Stimulated activated CD4-positive, alpha-beta T cell treated with anti-CD3 and anti-CD28 coated beads, TNF-alpha, amount 100 ng/mL, for 4 hours (primary cell): Measurements from ENCODE around the gene GATAD2B.
A peak's percentile ranks its signal among the peaks of the same experiment; 100 is the strongest.

Experiments
- DNase-seq, 3 experiments: peaks; one replicate each; pipeline ENCODE4 v3.0.0-alpha.2; 2020; ENCODE audit warnings: low read depth in 3 of 3

GATAD2B gene

GRCh38 chr1:153951801-153952200 lies 29.0 kb upstream of the GATAD2B start:
- DNase-seq: no peak

DNA sequence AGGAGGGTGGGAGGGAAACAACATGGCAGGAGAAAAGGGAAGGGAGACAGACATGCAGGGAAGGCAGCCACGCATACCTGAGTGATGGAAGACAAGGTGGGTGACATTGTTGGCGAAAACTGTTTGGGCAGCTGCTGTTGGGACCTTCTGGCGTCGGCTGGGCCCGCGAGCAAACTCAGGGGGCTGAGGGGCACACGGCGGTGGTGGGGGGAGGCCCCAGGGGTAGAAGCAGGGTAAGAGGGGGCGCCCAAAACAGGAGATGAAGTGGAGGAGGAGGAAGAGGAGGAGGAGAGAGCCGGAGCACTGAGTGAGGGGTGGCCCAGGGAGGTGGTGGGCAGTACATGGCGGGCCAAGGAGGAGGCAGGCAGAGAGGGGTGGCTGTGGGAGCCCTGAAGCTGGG lies 28.4 kb upstream of the GATAD2B start:
- no peak for DNase-seq

DNA sequence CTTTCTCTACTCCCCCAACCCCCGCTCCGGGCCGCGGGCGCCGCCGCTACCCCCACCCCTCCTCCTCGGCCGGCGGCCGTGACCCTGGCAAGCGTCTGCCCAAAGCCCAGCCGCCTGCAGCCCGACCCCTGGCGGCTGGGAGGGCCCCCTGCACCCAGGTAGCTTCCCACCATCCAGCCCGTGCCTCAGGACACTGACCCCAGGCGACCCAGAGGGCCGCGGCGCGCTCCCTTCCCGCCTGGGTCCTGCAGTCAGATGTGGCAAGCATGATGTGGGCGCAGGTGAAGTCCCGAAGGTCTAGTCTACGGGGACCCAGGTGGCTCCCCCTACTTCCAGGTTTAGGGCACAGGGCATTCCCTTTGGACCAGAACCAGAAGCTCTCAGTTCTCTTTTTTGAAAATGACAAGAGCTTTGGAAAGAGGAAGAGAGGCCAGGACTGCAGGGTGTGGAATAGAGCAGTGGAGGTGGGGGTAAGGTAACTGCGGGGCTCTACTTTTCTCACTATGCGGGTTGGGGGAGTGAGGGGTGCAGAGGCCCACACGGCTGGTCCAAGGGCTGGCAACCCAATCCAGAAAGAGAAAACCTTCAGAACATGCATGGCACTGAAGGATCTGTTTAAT lies 24.0 kb upstream of the GATAD2B start, which contains the start of gene DENND4B:
Gene DENND4B, minus strand, starts transcription at position 97 of the 620 bp plus-strand sequence. CDS start 2,344 bp downstream, outside the sequence.
- DNase-seq: peak; percentile 59 to 62 (median 62)

GRCh38 chr1:153945795-153946621 lies 23.2 kb upstream of the GATAD2B start:
- peak; percentile 37 to 48 (median 47) for DNase-seq

DNA sequence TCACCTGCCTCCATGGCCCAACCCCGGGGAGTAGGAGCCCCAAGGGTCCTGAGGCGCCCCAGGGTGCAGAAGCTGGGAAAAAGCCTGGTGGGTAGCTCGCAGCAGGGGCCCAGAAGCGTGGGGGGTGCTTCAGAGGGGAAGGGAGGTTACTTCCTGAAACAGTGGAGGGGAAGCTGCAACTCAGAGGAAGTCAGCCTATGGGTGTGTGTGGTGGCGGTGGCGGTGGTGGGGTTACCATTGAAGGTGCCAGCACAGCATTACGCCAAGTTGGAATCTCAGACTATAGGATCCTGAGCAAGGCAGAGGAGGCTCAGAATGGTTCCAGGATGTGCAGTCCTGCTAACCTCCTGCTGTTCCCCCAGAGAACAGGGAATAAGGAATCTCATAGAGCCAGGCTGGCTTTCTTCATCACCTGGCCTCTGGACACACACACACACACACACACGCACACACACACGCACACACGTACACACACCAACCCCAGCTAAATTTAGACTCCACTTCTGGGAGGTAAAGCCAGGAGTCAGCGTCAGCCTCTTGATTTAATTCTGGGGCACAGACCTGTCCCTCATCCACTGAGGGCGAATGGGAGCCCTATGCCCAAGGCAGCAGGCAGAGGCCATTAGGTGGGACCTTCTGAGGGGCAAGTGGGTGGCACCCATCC lies 22.5 kb upstream of the GATAD2B start:
- peak; percentile 43 to 55 (median 51) for DNase-seq

DNA sequence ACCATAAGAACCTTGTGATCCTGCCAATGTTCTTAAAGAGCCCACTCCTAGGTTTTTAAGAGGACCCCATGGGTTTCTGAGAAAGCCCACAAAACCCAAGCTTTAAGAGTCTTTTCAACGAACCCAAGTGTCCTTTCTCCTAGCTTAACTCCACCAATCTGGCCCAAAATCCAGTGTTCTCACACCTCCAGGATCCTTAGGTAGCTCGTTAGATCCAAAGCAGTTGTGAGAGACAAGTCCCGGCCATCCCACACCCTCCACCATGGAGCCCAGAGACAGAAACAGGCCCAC lies 22.0 kb upstream of the GATAD2B start:
- no peak for DNase-seq

GRCh38 chr1:153944005-153944826 lies 21.4 kb upstream of the GATAD2B start:
- no peak for DNase-seq

- no peak for DNase-seq
These were observed 20.2 kb upstream of the GATAD2B start for GRCh38 chr1:153942766-153943549.

- no peak for DNase-seq
These were observed 19.3 kb upstream of the GATAD2B start for GRCh38 chr1:153941826-153942725.

DNA sequence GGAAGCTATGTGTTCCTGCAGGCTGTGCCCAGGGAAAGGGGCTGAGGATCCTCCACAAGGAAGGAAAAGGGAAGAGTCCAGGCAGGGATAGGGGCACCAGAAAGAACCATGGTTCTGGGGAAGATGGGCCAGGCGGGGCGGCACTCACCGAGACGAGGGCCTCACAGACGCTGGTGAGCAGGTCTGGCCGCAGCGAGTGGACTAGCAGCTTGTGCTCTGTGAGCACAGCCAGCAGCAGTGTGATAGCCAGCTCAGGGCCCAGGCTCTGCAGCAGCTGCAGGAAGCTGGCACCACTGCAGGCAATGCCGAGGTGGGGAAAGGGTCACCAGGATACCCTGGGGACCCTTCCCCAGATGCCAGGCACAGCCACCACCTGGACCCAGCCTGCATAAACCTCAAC lies 18.0 kb upstream of the GATAD2B start:
- no peak for DNase-seq

GRCh38 chr1:153939476-153939875 lies 16.7 kb upstream of the GATAD2B start:
- no peak for DNase-seq

GRCh38 chr1:153938996-153939395 lies 16.2 kb upstream of the GATAD2B start:
- DNase-seq: no peak

DNA sequence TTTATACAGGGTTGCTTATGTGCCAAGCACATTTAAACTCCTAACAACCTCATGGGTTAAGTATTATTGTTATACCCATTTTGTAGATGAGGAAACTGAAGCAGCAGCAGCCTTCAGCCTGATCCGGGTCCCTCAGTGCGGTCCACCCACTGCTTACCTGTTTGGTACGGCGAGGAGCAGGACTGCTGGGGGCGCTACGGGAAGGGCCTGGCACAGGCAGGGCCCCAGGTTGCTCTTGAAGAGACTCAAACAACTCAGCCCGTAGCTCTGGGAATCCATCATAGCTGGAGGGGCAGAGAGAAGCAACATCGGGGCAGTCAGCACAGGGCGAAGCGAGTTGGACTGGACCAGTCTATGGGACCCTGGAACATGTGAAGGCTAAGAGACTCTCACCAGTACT lies 14.6 kb upstream of the GATAD2B start:
- DNase-seq: no peak

GRCh38 chr1:153936011-153936802 lies 13.4 kb upstream of the GATAD2B start:
- no peak for DNase-seq

DNA sequence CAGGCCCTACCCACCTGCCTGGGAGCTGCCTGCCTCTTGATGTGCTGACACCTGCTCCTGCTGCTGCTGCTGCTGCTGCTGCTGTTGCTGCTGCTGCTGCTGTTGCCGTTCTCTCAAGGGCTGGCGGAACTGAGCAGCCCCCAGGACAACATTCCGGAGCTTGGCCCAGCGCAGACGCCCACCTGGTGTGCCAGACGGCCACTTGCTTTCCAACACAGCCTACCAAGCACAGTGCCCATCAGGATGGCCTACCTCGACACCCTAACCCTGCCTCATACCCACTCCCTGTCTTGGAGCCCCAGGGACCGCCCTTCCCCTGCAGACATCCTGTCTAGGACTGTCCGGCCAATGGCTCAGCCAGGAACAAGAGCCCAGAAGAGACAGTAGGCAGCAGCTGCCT lies 12.0 kb upstream of the GATAD2B start:
- no peak for DNase-seq

DNA sequence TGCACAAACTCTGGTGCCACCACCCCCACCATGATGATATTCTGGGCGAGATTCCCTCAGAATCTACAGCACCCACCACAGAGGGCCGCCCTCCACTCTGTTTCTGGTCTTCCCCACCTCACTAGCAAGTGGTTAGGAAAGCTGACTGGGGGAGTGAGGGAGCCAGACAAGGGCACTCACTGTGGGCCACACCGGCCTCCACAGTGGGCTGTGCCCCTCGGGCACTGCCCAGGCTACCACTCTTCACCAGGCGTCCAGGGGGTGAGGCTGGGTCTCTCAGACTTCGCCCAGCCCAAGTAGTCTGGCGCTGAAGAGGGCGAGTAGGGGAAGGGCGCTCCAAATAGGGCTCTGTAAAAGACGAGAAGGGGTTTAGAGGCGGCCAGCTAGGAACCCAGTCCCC lies 11.2 kb upstream of the GATAD2B start:
- no peak for DNase-seq

DNA sequence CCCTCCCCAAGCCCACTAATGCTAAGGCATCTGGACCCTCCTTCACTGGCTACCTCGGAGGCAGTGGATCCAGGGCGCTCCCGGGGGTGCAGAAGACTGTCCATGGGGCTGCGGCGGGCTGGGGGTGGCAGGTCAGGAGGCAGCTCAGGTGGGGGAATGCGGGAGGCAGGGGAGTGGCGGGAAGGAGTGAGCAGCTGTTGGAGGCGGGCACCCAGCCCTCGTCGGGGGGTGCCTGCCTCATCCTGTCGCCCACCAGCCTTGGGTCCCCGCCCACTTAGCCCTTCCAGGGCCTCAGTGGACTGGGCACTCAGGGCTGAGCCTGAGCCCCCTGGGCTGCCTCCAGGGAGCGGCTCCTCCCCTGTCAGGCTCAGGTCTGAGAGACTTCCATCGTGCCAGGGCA lies 10.7 kb upstream of the GATAD2B start:
- no peak for DNase-seq

- no peak for DNase-seq
These were observed 9.7 kb upstream of the GATAD2B start for GRCh38 chr1:153932156-153933131.
